Keratinocyte (primary cell): ENCODE data around the gene GINS1. TPM values are rescaled to one million over a fixed set of nuclear protein-coding genes. Genes with fewer than 3 reads are reported as not detected.
A peak's percentile ranks its signal among the peaks of the same experiment; 100 is the strongest.

Source experiments
- DNase-seq: peaks from one replicate; pipeline ENCODE4 v3.0.0-alpha.2; 2011; ENCODE audit warnings: low read depth, missing footprints, low spot score
- FAIRE-seq: peaks from 2 replicates; lab custom pipeline; 2011; peaks lifted over from hg19 to GRCh38; lab: Jason Lieb, UNC
- H2AFZ ChIP-seq: 2 replicates; pipeline ENCODE4 v1.6.0; 2012; ENCODE audit warnings: low read length, control low read depth, inconsistent platforms; ENCODE audit not compliant: control insufficient read depth
- H3K27ac ChIP-seq: 2 replicates; pipeline ENCODE4 v1.5.1; 2011; ENCODE audit warnings: low read length; ENCODE audit not compliant: control insufficient read depth, insufficient read depth
- H3K27me3 ChIP-seq: 3 replicates; pipeline ENCODE4 v1.6.0; 2011; ENCODE audit warnings: low read length; ENCODE audit not compliant: control insufficient read depth, insufficient read depth; ENCODE audit errors: extremely low read depth
- H3K36me3 ChIP-seq, 2 experiments: 2 replicates in 1 of 2; 3 replicates in 1 of 2; pipeline ENCODE4 v1.5.1; 2011; ENCODE audit warnings: low read length in 2 of 2, mild to moderate bottlenecking in 1 of 2; ENCODE audit not compliant: control insufficient read depth in 2 of 2, insufficient read depth in 2 of 2; ENCODE audit errors: extremely low read depth in 1 of 2
- H3K4me1 ChIP-seq: 3 replicates; pipeline ENCODE4 v1.5.1; 2011; ENCODE audit warnings: low read length; ENCODE audit not compliant: control insufficient read depth, insufficient read depth; ENCODE audit errors: extremely low read depth
- H3K4me2 ChIP-seq: 3 replicates; pipeline ENCODE4 v1.6.0; 2011; ENCODE audit warnings: low read depth, low read length; ENCODE audit not compliant: control insufficient read depth, insufficient read depth; ENCODE audit errors: extremely low read depth
- H3K4me3 ChIP-seq, 3 experiments: fragments of 200-600 bp in 1 of 3; sonication (generic) in 1 of 3; 2 replicates in 2 of 3; 3 replicates in 1 of 3; pipeline ENCODE4 v1.5.1; 2011 to 2016; ENCODE audit warnings: low read length in 3 of 3, mild to moderate bottlenecking in 3 of 3, control low read depth in 2 of 3, inconsistent platforms in 1 of 3, low read depth in 1 of 3, mixed read lengths in 1 of 3, mixed run types in 1 of 3, moderate library complexity in 1 of 3; ENCODE audit not compliant: control insufficient read depth in 2 of 3, insufficient read depth in 2 of 3; ENCODE audit errors: extremely low read depth in 1 of 3
- H3K79me2 ChIP-seq: 2 replicates; pipeline ENCODE4 v1.6.0; 2012; ENCODE audit warnings: low read length; ENCODE audit not compliant: control insufficient read depth, insufficient read depth
- H3K9ac ChIP-seq: 3 replicates; pipeline ENCODE4 v1.6.0; 2011; ENCODE audit warnings: low read length; ENCODE audit not compliant: control insufficient read depth, insufficient read depth; ENCODE audit errors: extremely low read depth
- H3K9me1 ChIP-seq: 3 replicates; pipeline ENCODE4 v1.6.0; 2011; ENCODE audit warnings: low read length; ENCODE audit not compliant: control insufficient read depth, insufficient read depth; ENCODE audit errors: extremely low read depth
- H3K9me3 ChIP-seq: 2 replicates; pipeline ENCODE4 v1.5.1; 2012; ENCODE audit warnings: low read depth, low read length; ENCODE audit not compliant: control insufficient read depth
- H4K20me1 ChIP-seq: 3 replicates; pipeline ENCODE4 v1.6.0; 2011; ENCODE audit warnings: low read length; ENCODE audit not compliant: control insufficient read depth, insufficient read depth; ENCODE audit errors: extremely low read depth
- CTCF ChIP-seq, 3 experiments: IDR thresholded peaks in 1 of 3; conservative IDR thresholded peaks in 1 of 3; optimal IDR thresholded peaks in 1 of 3; 2 replicates in 2 of 3; 3 replicates in 1 of 3; pipeline versions ENCODE3 to v1.5.1; 2011; ENCODE audit warnings: low read length in 3 of 3, mild to moderate bottlenecking in 3 of 3, moderate library complexity in 2 of 3, control low read depth in 1 of 3, inconsistent platforms in 1 of 3; ENCODE audit not compliant: insufficient read depth in 2 of 3; ENCODE audit errors: extremely low read depth in 1 of 3
- EZH2 ChIP-seq: IDR thresholded peaks from one replicate; pipeline ENCODE4 v1.6.1; 2012; ENCODE audit warnings: inconsistent platforms, mild to moderate bottlenecking, low read length, moderate library complexity
- dilution Hi-C: fragments of 300-500 bp; cut with MboI; formaldehyde crosslinking; loops from one replicate; pipeline ENCODE4 v1.7.0; 2020; ENCODE audit warnings: low sequenced_read_pairs; ENCODE audit not compliant: extremely low pct_ligation_motif_present
- polyA plus RNA-seq, 5 experiments: library from polyadenylated mRNA; depleted of rRNA in 3 of 5; stranded (reverse) in 3 of 5; stranded (forward) in 1 of 5; unstranded in 1 of 5; fragments of >200 nt; gene quantifications; 1 replicate in 1 of 5; 2 replicates in 3 of 5; 3 replicates in 1 of 5; pipeline versions ENCODE4 v1.2.1 to v1.2.3, GENCODE V29; 2011 to 2012; ENCODE audit warnings: missing spikeins in 2 of 5, low read depth in 1 of 5, low replicate concordance in 1 of 5

Gene GINS1
- polyA plus RNA-seq, 1 donor (not counting 4 experiments of a cell fraction or from before 2014, with no cell fraction given): 12.5 TPM

GRCh38 chr20:25408890-25409289, 1.4 kb downstream of the GINS1 start:
- H3K27ac ChIP-seq: no peak overlapping the region
- H3K9me1 ChIP-seq: no peaks in the 10 kb centered on the region
- FAIRE-seq (no peak), DNase-seq (no peak)
- peaks cover 0 to 7% of the 10 kb centered on the region in 2 experiments for H3K36me3 ChIP-seq
- no peak for TF ChIP-seq EZH2
- no peak for TF ChIP-seq CTCF (optimal IDR thresholded peaks at IDR 0.05 in 1 of 3, IDR thresholded peaks at IDR 0.05 in 1 of 3, conservative IDR thresholded peaks at IDR 0.05 in 1 of 3; ENCODE audit: extremely low read depth in 1 of 3, insufficient read depth in 2 of 3, low read length in 3 of 3)
- peak overlapping the region in 2 of 3 experiments; percentile 91 for H3K4me3 ChIP-seq
- H4K20me1 ChIP-seq: no peaks in the 10 kb centered on the region
- no peak overlapping the region for H2AFZ ChIP-seq
- H3K9ac ChIP-seq: peak overlapping the region; percentile 91
- H3K9me3 ChIP-seq: no peaks in the 10 kb centered on the region
- peaks cover 35% of the 10 kb centered on the region for H3K79me2 ChIP-seq
- H3K4me2 ChIP-seq: peak overlapping the region; percentile 100
- peaks cover 12% of the 10 kb centered on the region for H3K4me1 ChIP-seq
- dilution Hi-C loops: no loop called here
- H3K27me3 ChIP-seq: no peaks in the 10 kb centered on the region

DNA sequence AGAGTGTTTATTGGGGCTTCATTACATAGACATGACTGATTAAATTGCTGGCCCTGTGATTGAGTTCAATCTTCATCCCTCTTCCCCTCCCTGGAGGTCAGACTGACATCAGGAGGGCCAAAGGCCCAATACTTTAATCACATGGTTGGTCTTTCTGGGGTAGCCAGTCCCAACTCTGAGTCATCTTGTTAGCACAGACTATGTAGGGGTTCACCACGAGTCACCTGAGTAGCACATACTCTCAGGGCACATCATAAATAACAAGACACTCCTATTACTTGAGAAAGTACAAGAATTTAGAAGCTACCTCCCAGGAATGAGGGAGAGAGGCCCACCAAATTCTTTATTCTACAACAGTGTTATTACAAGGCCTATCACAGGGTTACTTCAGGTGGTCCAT, 11.3 kb downstream of the GINS1 start:
- FAIRE-seq: no peak
- H3K4me3 ChIP-seq: no peak overlapping the region
- H3K27me3 ChIP-seq: no peaks in the 10 kb centered on the region
- no peaks in the 10 kb centered on the region for H3K4me1 ChIP-seq
- no peak overlapping the region for H3K4me2 ChIP-seq
- no peak overlapping the region for H2AFZ ChIP-seq
- dilution Hi-C loops: no loop called here
- H4K20me1 ChIP-seq: no peaks in the 10 kb centered on the region
- H3K27ac ChIP-seq: no peak overlapping the region
- peaks cover 1 to 9% of the 10 kb centered on the region in 2 experiments for H3K36me3 ChIP-seq
- H3K79me2 ChIP-seq: peaks cover 1% of the 10 kb centered on the region
- TF ChIP-seq CTCF (optimal IDR thresholded peaks at IDR 0.05 in 1 of 3, IDR thresholded peaks at IDR 0.05 in 1 of 3, conservative IDR thresholded peaks at IDR 0.05 in 1 of 3; ENCODE audit: extremely low read depth in 1 of 3, insufficient read depth in 2 of 3, low read length in 3 of 3) (no peak), EZH2 (no peak)
- H3K9ac ChIP-seq: no peak overlapping the region
- no peaks in the 10 kb centered on the region for H3K9me1 ChIP-seq
- H3K9me3 ChIP-seq: no peaks in the 10 kb centered on the region
- DNase-seq: peak; percentile 13
